Renal pelvis (tissue), 4 donors: ENCODE measurements around the gene BIRC2. TPM values are rescaled to one million over a fixed set of nuclear protein-coding genes. Genes with fewer than 3 reads are reported as not detected.

Experiments
- DNase-seq: peaks from one replicate; pipeline ENCODE4 v3.0.0-alpha.2; 2013
- polyA plus RNA-seq, 3 donors: library from polyadenylated mRNA; unstranded; fragments of 120-200 nt; gene quantifications; one replicate each; pipeline ENCODE4 v1.2.1, GENCODE V29; 2013; ENCODE audit not compliant: insufficient read length in 3 of 3

The BIRC2 gene
- polyA plus RNA-seq, 3 donors: 70.0 to 78.2 (median 75.9) TPM

GRCh38 chr11:102396708-102397563 lies 49.9 kb downstream of the BIRC2 start:
- DNase-seq: no peak

GRCh38 chr11:102398297-102398696 lies 51.3 kb downstream of the BIRC2 start:
- no peak for DNase-seq

- DNase-seq: no peak
Measured at GRCh38 chr11:102399189-102399588, 52.2 kb downstream of the BIRC2 start.

GRCh38 chr11:102400603-102401002 lies 53.6 kb downstream of the BIRC2 start:
- no peak for DNase-seq

- no peak for DNase-seq
Measured at GRCh38 chr11:102401905-102402304, 54.9 kb downstream of the BIRC2 start.

GRCh38 chr11:102402548-102402947 lies 55.5 kb downstream of the BIRC2 start:
- no peak for DNase-seq

- no peak for DNase-seq
Measured at GRCh38 chr11:102405501-102405900, 58.5 kb downstream of the BIRC2 start.

- no peak for DNase-seq
Measured at GRCh38 chr11:102406099-102406498, 59.1 kb downstream of the BIRC2 start.

GRCh38 chr11:102407901-102408300 lies 60.9 kb downstream of the BIRC2 start:
- no peak for DNase-seq

GRCh38 chr11:102408339-102408738 lies 61.3 kb downstream of the BIRC2 start:
- no peak for DNase-seq

GRCh38 chr11:102410382-102410784 lies 63.4 kb downstream of the BIRC2 start:
- DNase-seq: no peak

- no peak for DNase-seq
Measured at GRCh38 chr11:102411142-102411541, 64.1 kb downstream of the BIRC2 start.

- DNase-seq: no peak
Measured at GRCh38 chr11:102413497-102413896, 66.5 kb downstream of the BIRC2 start.

GRCh38 chr11:102414559-102414958 lies 67.5 kb downstream of the BIRC2 start:
- DNase-seq: no peak

- no peak for DNase-seq
Measured at GRCh38 chr11:102415304-102415916, 68.4 kb downstream of the BIRC2 start.

GRCh38 chr11:102416976-102417375 lies 70.0 kb downstream of the BIRC2 start:
- DNase-seq: no peak

- no peak for DNase-seq
Measured at GRCh38 chr11:102419181-102419580, 72.2 kb downstream of the BIRC2 start.

- no peak for DNase-seq
Measured at GRCh38 chr11:102420547-102420946, 73.5 kb downstream of the BIRC2 start.

- no peak for DNase-seq
Measured at GRCh38 chr11:102421261-102421660, 74.2 kb downstream of the BIRC2 start.

GRCh38 chr11:102422817-102423712 lies 76.1 kb downstream of the BIRC2 start:
- no peak for DNase-seq

- DNase-seq: no peak
Measured at GRCh38 chr11:102423936-102424335, 76.9 kb downstream of the BIRC2 start.

- DNase-seq: no peak
Measured at GRCh38 chr11:102426000-102426399, 79.0 kb downstream of the BIRC2 start.
